GM12864 (cell line): ENCODE measurements around the gene PIP4K2C.
A peak's percentile ranks its signal among the peaks of the same experiment; 100 is the strongest.
"Not testable (repeated sequence)": the region's sequence is repeated elsewhere in the genome, so short reads cannot be mapped to it uniquely, and the experiment has no call there.

ENCODE experiments used
- DNase-seq: peaks from one replicate; pipeline ENCODE4 v3.0.0-alpha.2; 2011; ENCODE audit warnings: low read depth
- H3K4me3 ChIP-seq: 2 replicates; pipeline ENCODE4 v1.5.1; 2011; ENCODE audit warnings: mild to moderate bottlenecking, low read depth, low read length, control low read depth
- CTCF ChIP-seq: IDR thresholded peaks from 2 replicates; pipeline ENCODE4 v1.5.1; 2011; ENCODE audit warnings: low read depth, mild to moderate bottlenecking, moderate library complexity, low read length, control low read depth, inconsistent platforms; ENCODE audit errors: missing control alignments

PIP4K2C gene

GRCh38 chr12:57586832-57587429, 4.1 kb upstream of the PIP4K2C start:
- no peak for DNase-seq
- no peak for TF ChIP-seq CTCF
- no peak overlapping the region for H3K4me3 ChIP-seq

- not testable (repeated sequence) for H3K4me3 ChIP-seq, DNase-seq
These were observed 1.9 kb upstream of the PIP4K2C start for GRCh38 chr12:57588951-57589610.

- no peak for TF ChIP-seq CTCF
- DNase-seq, result no peak
- peak overlapping the region; percentile 71 for H3K4me3 ChIP-seq
These were observed 521 bp upstream of the PIP4K2C start for GRCh38 chr12:57590479-57590863.

GRCh38 chr12:57591782-57592325, 862 bp downstream of the PIP4K2C start:
- no peak for DNase-seq

GRCh38 chr12:57592551-57593165, 1.7 kb downstream of the PIP4K2C start:
- DNase-seq, result no peak
- no peak overlapping the region for H3K4me3 ChIP-seq
- TF ChIP-seq CTCF, result no peak

More at GRCh38 chr12:57591782-57592325, 862 bp downstream of the PIP4K2C start:
- no peak for TF ChIP-seq CTCF
- peak overlapping the region; percentile 71 for H3K4me3 ChIP-seq

GRCh38 chr12:57593187-57593586, 2.2 kb downstream of the PIP4K2C start:
- no peak for DNase-seq
- no peak overlapping the region for H3K4me3 ChIP-seq
- no peak for TF ChIP-seq CTCF

GRCh38 chr12:57600395-57600794, 9.4 kb downstream of the PIP4K2C start:
- no peak overlapping the region for H3K4me3 ChIP-seq
- DNase-seq, result no peak
- TF ChIP-seq CTCF, result no peak
